Activated B cell treated with CpG ODN at 0.5 μM for 24 hours (primary cell): ENCODE results near the gene APBB1IP. TPM values are rescaled to one million over a fixed set of nuclear protein-coding genes. Genes with fewer than 3 reads are reported as not detected.

Experiments used
- ATAC-seq: fragments of 200-7000 bp; cut with Tn5 transposase; one replicate; pipeline ENCODE4 v1.10.0; 2021; ENCODE audit warnings: low read depth, mild to moderate bottlenecking, moderate library complexity
- CTCF ChIA-PET: fragments of 350-600 bp; sonication (Branson Sonifier 250); formaldehyde crosslinking; loops from one replicate; lab custom pipeline; 2021; ENCODE audit warnings: antibody characterized with exemption; lab: Charles Lee
- POLR2A ChIA-PET: fragments of 350-600 bp; sonication (Branson Sonifier 250); formaldehyde crosslinking; loops from one replicate; lab custom pipeline; 2021; ENCODE audit warnings: antibody characterized with exemption; lab: Charles Lee
- DNase-seq: peaks from one replicate; pipeline ENCODE4 v3.0.0; 2022
- H3K27ac Mint-ChIP-seq: one replicate; pipeline ENCODE4 v1.8.0; 2020; ENCODE audit warnings: mixed read lengths
- H3K27me3 Mint-ChIP-seq: one replicate; pipeline ENCODE4 v1.8.0; 2021; ENCODE audit warnings: mixed read lengths
- H3K36me3 Mint-ChIP-seq: one replicate; pipeline ENCODE4 v1.8.0; 2021; ENCODE audit warnings: low read depth, mixed read lengths
- H3K4me1 Mint-ChIP-seq: one replicate; pipeline ENCODE4 v1.8.0; 2021; ENCODE audit warnings: mixed read lengths
- H3K4me3 Mint-ChIP-seq: one replicate; pipeline ENCODE4 v1.8.0; 2020; ENCODE audit warnings: mild to moderate bottlenecking, mixed read lengths
- H3K9me3 Mint-ChIP-seq: one replicate; pipeline ENCODE4 v1.8.0; 2020; ENCODE audit warnings: mixed read lengths
- intact Hi-C: fragments of 100-400 bp; cut with micrococcal nuclease; formaldehyde crosslinking; loops from one replicate; pipeline ENCODE4 v1.15.1; 2024
- total RNA-seq: library from RNA; stranded (reverse); gene quantifications from 2 replicates; pipeline ENCODE4 v1.2.3, GENCODE V29; 2022
- TF ChIP-seq, protein P1 (sequence below): fragments of 200-600 bp; IDR thresholded peaks from one replicate; pipeline ENCODE4 v1.8.0; 2022; ENCODE audit warnings: antibody characterized with exemption, mild to moderate bottlenecking

The APBB1IP gene
- total RNA-seq, 1 donor from 2014 or later, result 85.5 TPM

GRCh38 chr10:26436848-26437247 is 1.3 kb upstream of the APBB1IP start:
- no peaks in the 10 kb centered on the region for H3K27me3 Mint-ChIP-seq
- ATAC-seq (no peak), DNase-seq (no peak)
- CTCF ChIA-PET, result no interaction called here
- TF ChIP-seq, protein P1, sequence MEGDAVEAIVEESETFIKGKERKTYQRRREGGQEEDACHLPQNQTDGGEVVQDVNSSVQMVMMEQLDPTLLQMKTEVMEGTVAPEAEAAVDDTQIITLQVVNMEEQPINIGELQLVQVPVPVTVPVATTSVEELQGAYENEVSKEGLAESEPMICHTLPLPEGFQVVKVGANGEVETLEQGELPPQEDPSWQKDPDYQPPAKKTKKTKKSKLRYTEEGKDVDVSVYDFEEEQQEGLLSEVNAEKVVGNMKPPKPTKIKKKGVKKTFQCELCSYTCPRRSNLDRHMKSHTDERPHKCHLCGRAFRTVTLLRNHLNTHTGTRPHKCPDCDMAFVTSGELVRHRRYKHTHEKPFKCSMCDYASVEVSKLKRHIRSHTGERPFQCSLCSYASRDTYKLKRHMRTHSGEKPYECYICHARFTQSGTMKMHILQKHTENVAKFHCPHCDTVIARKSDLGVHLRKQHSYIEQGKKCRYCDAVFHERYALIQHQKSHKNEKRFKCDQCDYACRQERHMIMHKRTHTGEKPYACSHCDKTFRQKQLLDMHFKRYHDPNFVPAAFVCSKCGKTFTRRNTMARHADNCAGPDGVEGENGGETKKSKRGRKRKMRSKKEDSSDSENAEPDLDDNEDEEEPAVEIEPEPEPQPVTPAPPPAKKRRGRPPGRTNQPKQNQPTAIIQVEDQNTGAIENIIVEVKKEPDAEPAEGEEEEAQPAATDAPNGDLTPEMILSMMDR, result no peak
- POLR2A ChIA-PET, result interaction anchor here (1.0 to 3.5 kb wide), 5 partner anchors 11 to 70 kb away, joined by 3 to 39 read pairs (median 14); no protein-coding TSS in a partner anchor
- no peak overlapping the region for H3K4me3 Mint-ChIP-seq
- intact Hi-C loops, result loop anchor here (5.0 kb wide), 3 partner anchors 105 to 300 kb away; partner anchors contain the start of gene PDSS1
- H3K9me3 Mint-ChIP-seq, result no peaks in the 10 kb centered on the region
- H3K4me1 Mint-ChIP-seq, result peaks cover 43% of the 10 kb centered on the region
- H3K27ac Mint-ChIP-seq, result peak overlapping the region; percentile 77
- peaks cover 14% of the 10 kb centered on the region for H3K36me3 Mint-ChIP-seq

- CTCF ChIA-PET, result interaction anchor here (1.5 to 1.8 kb wide), 2 partner anchors 8 to 42 kb away, joined by 4 to 5 read pairs; no protein-coding TSS in a partner anchor
- peaks cover 24% of the 10 kb centered on the region for H3K36me3 Mint-ChIP-seq
- TF ChIP-seq, protein P1, result no peak
- peak overlapping the region; percentile 93 for H3K4me3 Mint-ChIP-seq
- no peaks in the 10 kb centered on the region for H3K27me3 Mint-ChIP-seq
- H3K9me3 Mint-ChIP-seq, result no peaks in the 10 kb centered on the region
- H3K4me1 Mint-ChIP-seq, result peaks cover 57% of the 10 kb centered on the region
- H3K27ac Mint-ChIP-seq, result peak overlapping the region; percentile 96
- peak; percentile 72 for ATAC-seq
- peak; percentile 54 for DNase-seq
- intact Hi-C loops, result loop anchor here (1.0 to 5.0 kb wide), 8 partner anchors 9 to 422 kb away; partner anchors contain the start of genes ABI1 and PDSS1
- POLR2A ChIA-PET, result interaction anchor here (0.8 to 3.5 kb wide), 17 partner anchors 8 to 716 kb away, joined by 3 to 39 read pairs (median 5); partner anchors contain the start of genes ABI1, MASTL and YME1L1
Measured at GRCh38 chr10:26438534-26439341, 597 bp downstream of the APBB1IP start.

DNA sequence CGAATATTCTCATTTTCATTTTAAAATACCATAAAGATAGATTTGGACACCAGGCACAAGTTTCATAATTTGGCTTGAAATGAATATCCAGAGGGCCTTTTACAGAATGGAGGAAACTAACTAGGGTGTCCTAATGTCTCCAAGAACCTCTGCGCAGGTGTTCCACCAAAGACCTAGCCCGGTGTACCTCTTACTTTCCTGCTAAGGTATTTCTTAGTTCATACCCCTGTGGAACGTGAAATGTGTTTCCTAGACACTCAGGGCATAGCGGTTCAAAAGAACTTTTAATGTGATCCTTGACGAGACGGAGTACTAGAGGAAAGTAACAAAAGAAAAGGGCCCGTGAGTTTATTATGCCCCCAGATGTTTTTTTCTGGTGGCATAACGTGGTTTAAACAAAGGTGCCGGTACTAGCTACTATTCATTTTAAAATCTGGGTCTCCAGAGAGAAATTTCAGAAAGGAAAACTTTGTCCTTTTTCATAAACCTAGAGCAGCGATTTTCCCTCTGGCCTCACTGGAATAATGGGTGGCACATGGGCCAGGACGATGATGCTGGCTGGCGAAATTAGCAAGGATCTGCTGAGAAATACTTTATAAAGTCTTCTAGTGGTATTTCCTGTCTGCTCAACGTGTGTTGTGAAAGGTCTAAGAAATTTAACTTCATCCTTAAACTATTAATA is 1.4 kb downstream of the APBB1IP start:
- peak overlapping the region; percentile 93 for H3K4me3 Mint-ChIP-seq
- DNase-seq (no peak), ATAC-seq (no peak)
- peaks cover 66% of the 10 kb centered on the region for H3K4me1 Mint-ChIP-seq
- peaks cover 31% of the 10 kb centered on the region for H3K36me3 Mint-ChIP-seq
- no peaks in the 10 kb centered on the region for H3K27me3 Mint-ChIP-seq
- ChIA-PET CTCF (no interaction called here), POLR2A (interaction anchor here (0.8 to 3.5 kb wide), 9 partner anchors 8 to 64 kb away, joined by 3 to 39 read pairs (median 4); no protein-coding TSS in a partner anchor)
- TF ChIP-seq, protein P1, result no peak
- H3K9me3 Mint-ChIP-seq, result no peaks in the 10 kb centered on the region
- H3K27ac Mint-ChIP-seq, result peak overlapping the region; percentile 94
- intact Hi-C loops, result loop anchor here (2.0 to 5.0 kb wide), 5 partner anchors 17 to 421 kb away; partner anchors contain the start of genes ABI1 and PDSS1

DNA sequence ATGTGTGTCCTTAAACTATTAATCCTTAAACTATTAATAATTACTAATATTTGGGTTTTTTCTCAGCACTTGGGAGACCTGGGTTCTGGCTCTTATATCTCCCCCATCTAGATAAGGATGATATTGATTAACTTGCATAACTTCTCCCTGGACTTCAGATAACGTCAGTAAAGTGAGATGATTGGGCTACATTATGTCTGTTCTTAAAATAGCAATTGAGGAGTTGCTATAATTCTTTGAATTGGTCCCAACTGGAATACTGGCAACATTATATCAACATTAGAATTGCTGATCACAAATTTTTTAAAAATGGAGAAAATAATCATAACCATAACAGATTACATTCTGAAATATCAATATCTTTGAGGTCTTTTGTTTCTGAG is 1.9 kb downstream of the APBB1IP start:
- peak overlapping the region; percentile 94 for H3K27ac Mint-ChIP-seq
- ChIA-PET POLR2A (interaction anchor here (0.7 to 3.5 kb wide), 3 partner anchors 8 to 43 kb away, joined by 5 to 39 read pairs (median 29); no protein-coding TSS in a partner anchor), CTCF (no interaction called here)
- DNase-seq (no peak), ATAC-seq (no peak)
- H3K4me3 Mint-ChIP-seq, result peak overlapping the region; percentile 93
- peaks cover 31% of the 10 kb centered on the region for H3K36me3 Mint-ChIP-seq
- intact Hi-C loops, result loop anchor here (2.0 kb wide), 1 partner anchor 17 kb away; no protein-coding TSS in a partner anchor
- no peaks in the 10 kb centered on the region for H3K27me3 Mint-ChIP-seq
- peaks cover 68% of the 10 kb centered on the region for H3K4me1 Mint-ChIP-seq
- H3K9me3 Mint-ChIP-seq, result no peaks in the 10 kb centered on the region
- TF ChIP-seq, protein P1, result no peak
